HEK293 (cell line): ENCODE results near the gene MGAT5B.

Experiments used
- KLF16 ChIP-seq: fragments of 450-650 bp; formaldehyde crosslinking; IDR thresholded peaks from 2 replicates; pipeline ENCODE4 v1.5.1; 2017; ENCODE audit warnings: missing biosample characterization, missing genetic modification characterization
- ZNF239 ChIP-seq: fragments of 450-650 bp; formaldehyde crosslinking; IDR thresholded peaks from 2 replicates; pipeline ENCODE4 v1.5.1; 2016; ENCODE audit warnings: missing biosample characterization, missing genetic modification characterization
- ZNF324 ChIP-seq: fragments of 450-650 bp; formaldehyde crosslinking; IDR thresholded peaks from 2 replicates; pipeline ENCODE4 v1.5.1; 2016; ENCODE audit warnings: missing biosample characterization, missing genetic modification characterization
- ZNF747 ChIP-seq: fragments of 450-650 bp; formaldehyde crosslinking; IDR thresholded peaks from 2 replicates; pipeline ENCODE4 v1.5.1; 2016; ENCODE audit warnings: missing biosample characterization, missing genetic modification characterization
- TF ChIP-seq, protein P1 (sequence below): fragments of 450-650 bp; formaldehyde crosslinking; IDR thresholded peaks from 2 replicates; pipeline ENCODE4 v1.5.1; 2016; ENCODE audit warnings: missing biosample characterization, missing genetic modification characterization
- TF ChIP-seq, protein P2 (sequence below): fragments of 450-650 bp; formaldehyde crosslinking; IDR thresholded peaks from 2 replicates; pipeline ENCODE4 v1.5.1; 2017; ENCODE audit warnings: missing biosample characterization, mild to moderate bottlenecking, missing genetic modification characterization, moderate library complexity

DNA sequence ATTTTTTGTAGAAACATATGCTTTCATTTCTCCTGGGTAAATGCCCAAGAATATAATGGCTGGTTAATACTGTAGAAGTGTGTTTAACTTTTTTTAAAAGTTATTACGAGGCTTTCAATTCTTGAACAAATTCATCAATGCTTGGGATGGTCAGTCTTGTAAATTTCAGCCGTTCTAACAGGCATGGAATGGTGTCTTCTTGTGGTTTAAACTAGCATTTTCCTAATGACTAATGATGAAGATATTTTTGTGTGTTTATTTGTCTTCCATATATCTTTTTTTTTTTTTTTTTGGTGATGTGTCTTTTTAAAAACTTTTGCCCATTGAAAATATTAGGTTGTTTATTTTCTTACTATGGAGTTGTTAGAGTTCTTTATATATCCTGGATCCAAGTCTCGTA lies 67.1 kb downstream of the MGAT5B start:
- TF ChIP-seq KLF16 (tag by site-specific recombination) (no peak), ZNF239 (tag by site-specific recombination) (no peak), ZNF324 (tag by site-specific recombination) (no peak), ZNF747 (tag by site-specific recombination) (no peak)
- TF ChIP-seq, protein P1, sequence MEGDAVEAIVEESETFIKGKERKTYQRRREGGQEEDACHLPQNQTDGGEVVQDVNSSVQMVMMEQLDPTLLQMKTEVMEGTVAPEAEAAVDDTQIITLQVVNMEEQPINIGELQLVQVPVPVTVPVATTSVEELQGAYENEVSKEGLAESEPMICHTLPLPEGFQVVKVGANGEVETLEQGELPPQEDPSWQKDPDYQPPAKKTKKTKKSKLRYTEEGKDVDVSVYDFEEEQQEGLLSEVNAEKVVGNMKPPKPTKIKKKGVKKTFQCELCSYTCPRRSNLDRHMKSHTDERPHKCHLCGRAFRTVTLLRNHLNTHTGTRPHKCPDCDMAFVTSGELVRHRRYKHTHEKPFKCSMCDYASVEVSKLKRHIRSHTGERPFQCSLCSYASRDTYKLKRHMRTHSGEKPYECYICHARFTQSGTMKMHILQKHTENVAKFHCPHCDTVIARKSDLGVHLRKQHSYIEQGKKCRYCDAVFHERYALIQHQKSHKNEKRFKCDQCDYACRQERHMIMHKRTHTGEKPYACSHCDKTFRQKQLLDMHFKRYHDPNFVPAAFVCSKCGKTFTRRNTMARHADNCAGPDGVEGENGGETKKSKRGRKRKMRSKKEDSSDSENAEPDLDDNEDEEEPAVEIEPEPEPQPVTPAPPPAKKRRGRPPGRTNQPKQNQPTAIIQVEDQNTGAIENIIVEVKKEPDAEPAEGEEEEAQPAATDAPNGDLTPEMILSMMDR (tag by site-specific recombination), result no peak
- TF ChIP-seq, protein P2, sequence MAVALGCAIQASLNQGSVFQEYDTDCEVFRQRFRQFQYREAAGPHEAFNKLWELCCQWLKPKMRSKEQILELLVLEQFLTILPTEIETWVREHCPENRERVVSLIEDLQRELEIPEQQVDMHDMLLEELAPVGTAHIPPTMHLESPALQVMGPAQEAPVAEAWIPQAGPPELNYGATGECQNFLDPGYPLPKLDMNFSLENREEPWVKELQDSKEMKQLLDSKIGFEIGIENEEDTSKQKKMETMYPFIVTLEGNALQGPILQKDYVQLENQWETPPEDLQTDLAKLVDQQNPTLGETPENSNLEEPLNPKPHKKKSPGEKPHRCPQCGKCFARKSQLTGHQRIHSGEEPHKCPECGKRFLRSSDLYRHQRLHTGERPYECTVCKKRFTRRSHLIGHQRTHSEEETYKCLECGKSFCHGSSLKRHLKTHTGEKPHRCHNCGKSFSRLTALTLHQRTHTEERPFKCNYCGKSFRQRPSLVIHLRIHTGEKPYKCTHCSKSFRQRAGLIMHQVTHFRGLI (tag by site-specific recombination), result no peak
